Neural cell (in vitro differentiated cells): ENCODE data around the gene CNTNAP2.
A peak's percentile ranks its signal among the peaks of the same experiment; 100 is the strongest.

Experiments used
- EP300 ChIP-seq: fragments of 450-650 bp; conservative IDR thresholded peaks from 2 replicates; pipeline ENCODE4 v1.6.1; 2014; ENCODE audit warnings: antibody characterized with exemption, mild to moderate bottlenecking, moderate library complexity; ENCODE audit not compliant: poor library complexity, severe bottlenecking
- EZH2 ChIP-seq: fragments of 200-600, 300-800 bp; shearing (Covaris generic), sonication (generic); IDR thresholded peaks from 2 replicates; pipeline ENCODE4 v1.6.1; 2014; ENCODE audit warnings: antibody characterized with exemption, low read length, borderline replicate concordance, mild to moderate bottlenecking; ENCODE audit not compliant: insufficient read depth, poor library complexity, severe bottlenecking
- MXI1 ChIP-seq: fragments of 450-650 bp; conservative IDR thresholded peaks from 2 replicates; pipeline ENCODE4 v1.6.1; 2014; ENCODE audit warnings: antibody characterized with exemption, mild to moderate bottlenecking; ENCODE audit not compliant: poor library complexity, severe bottlenecking
- RAD21 ChIP-seq: fragments of 450-650 bp; conservative IDR thresholded peaks from 2 replicates; pipeline ENCODE4 v1.6.1; 2014; ENCODE audit warnings: antibody characterized with exemption, mild to moderate bottlenecking, moderate library complexity
- REST ChIP-seq: IDR thresholded peaks from 2 replicates; pipeline ENCODE4 v1.6.1; 2012; ENCODE audit warnings: borderline replicate concordance
- TAF1 ChIP-seq: IDR thresholded peaks from 2 replicates; pipeline ENCODE4 v1.6.1; 2012; ENCODE audit warnings: low read depth
- TF ChIP-seq, protein P1 (sequence below): fragments of 450-650 bp; IDR thresholded peaks from 2 replicates; pipeline ENCODE4 v1.5.1; 2014; ENCODE audit warnings: antibody characterized with exemption, mild to moderate bottlenecking, moderate library complexity; ENCODE audit not compliant: poor library complexity, severe bottlenecking

GRCh38 chr7:148334959-148335577 lies 2218.5 kb downstream of the CNTNAP2 start:
- TF ChIP-seq REST (peak; percentile 72), MXI1 (peak; percentile 26), RAD21 (no peak), EZH2 (no peak), TAF1 (no peak), EP300 (peak; percentile 72)
- TF ChIP-seq, protein P1, sequence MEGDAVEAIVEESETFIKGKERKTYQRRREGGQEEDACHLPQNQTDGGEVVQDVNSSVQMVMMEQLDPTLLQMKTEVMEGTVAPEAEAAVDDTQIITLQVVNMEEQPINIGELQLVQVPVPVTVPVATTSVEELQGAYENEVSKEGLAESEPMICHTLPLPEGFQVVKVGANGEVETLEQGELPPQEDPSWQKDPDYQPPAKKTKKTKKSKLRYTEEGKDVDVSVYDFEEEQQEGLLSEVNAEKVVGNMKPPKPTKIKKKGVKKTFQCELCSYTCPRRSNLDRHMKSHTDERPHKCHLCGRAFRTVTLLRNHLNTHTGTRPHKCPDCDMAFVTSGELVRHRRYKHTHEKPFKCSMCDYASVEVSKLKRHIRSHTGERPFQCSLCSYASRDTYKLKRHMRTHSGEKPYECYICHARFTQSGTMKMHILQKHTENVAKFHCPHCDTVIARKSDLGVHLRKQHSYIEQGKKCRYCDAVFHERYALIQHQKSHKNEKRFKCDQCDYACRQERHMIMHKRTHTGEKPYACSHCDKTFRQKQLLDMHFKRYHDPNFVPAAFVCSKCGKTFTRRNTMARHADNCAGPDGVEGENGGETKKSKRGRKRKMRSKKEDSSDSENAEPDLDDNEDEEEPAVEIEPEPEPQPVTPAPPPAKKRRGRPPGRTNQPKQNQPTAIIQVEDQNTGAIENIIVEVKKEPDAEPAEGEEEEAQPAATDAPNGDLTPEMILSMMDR: no peak
